Gastroesophageal sphincter (tissue), 3 donors: Measurements from ENCODE around the gene ATF6.

Source experiments
- POLR2A ChIP-seq, 2 donors: fragments of 450-650 bp; IDR thresholded peaks; one replicate each; pipeline ENCODE4 v1.6.1; 2017; ENCODE audit warnings: antibody characterized with exemption in 2 of 2, mild to moderate bottlenecking in 2 of 2, moderate library complexity in 1 of 2
- TF ChIP-seq, protein P1 (sequence below), 4 experiments: fragments of 200-600 bp in 2 of 4; fragments of 450-650 bp in 2 of 4; sonication (generic) in 1 of 4; IDR thresholded peaks; one replicate each; pipeline ENCODE4 v1.5.1; 2017 to 2019; ENCODE audit warnings: antibody characterized with exemption in 4 of 4, mild to moderate bottlenecking in 2 of 4, moderate library complexity in 2 of 4

DNA sequence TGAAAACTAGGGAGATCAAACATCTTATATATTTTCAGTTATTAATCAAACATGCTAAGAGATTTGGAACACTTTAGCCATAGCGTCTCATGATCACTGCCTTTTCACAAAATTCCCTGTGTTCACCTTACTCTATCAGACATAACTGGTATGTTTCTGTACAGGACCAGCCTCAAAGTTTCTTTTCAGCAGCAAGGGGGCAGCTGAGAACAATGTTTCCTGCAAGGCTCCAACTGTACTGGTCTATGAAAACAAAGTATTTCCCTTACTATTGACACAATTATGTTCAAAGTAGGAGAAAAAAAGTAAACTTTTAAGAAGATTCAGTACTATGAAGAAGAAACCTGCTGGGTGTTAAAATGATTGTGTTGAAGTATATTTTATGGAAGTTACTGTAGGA is 98.5 kb downstream of the ATF6 start:
- TF ChIP-seq, protein P1, sequence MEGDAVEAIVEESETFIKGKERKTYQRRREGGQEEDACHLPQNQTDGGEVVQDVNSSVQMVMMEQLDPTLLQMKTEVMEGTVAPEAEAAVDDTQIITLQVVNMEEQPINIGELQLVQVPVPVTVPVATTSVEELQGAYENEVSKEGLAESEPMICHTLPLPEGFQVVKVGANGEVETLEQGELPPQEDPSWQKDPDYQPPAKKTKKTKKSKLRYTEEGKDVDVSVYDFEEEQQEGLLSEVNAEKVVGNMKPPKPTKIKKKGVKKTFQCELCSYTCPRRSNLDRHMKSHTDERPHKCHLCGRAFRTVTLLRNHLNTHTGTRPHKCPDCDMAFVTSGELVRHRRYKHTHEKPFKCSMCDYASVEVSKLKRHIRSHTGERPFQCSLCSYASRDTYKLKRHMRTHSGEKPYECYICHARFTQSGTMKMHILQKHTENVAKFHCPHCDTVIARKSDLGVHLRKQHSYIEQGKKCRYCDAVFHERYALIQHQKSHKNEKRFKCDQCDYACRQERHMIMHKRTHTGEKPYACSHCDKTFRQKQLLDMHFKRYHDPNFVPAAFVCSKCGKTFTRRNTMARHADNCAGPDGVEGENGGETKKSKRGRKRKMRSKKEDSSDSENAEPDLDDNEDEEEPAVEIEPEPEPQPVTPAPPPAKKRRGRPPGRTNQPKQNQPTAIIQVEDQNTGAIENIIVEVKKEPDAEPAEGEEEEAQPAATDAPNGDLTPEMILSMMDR (IDR thresholded peaks at IDR 0.05) = peak in 3 of 4 experiments; percentile 37 to 52 (median 42)
- TF ChIP-seq POLR2A (IDR thresholded peaks at IDR 0.05) = no peak
